HL-60/S4 treated with phorbol 12-myristate 13-acetate at 8.2 ng/mL for 4 days and 3 days (cell line): ENCODE data around the gene NRN1L.

Experiments
- in situ Hi-C: fragments of 300-500 bp; cut with MboI; formaldehyde crosslinking; loops from 2 replicates; pipeline ENCODE4 v1.15.0; 2022; ENCODE audit warnings: low sequenced_read_pairs

Gene NRN1L

DNA sequence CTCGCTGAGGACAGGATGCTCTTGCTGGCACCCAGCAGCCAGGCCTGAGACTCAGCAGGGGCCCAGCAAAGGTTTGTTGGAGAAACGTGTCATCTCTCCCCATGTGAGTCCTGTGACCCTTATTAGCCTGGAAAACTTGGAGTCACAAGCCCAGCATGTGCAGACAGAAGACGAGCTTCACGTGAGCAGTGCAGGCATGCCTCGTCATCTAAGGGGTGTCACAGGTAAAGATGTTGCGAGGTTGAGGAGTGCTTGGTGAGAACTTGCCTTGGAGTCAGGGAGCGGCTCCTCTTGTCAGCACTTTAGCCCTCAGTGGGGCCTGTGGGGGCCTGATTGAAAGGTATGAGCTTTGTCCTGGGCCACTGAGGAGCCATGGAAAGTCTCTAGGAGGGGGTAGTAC, 49.1 kb downstream of the NRN1L start:
- in situ Hi-C loops = loop anchor here (10.0 kb wide), 1 partner anchor 49 kb away; the partner anchor contains the start of gene NRN1L

- in situ Hi-C loops = loop anchor here (10.0 kb wide), 1 partner anchor 50 kb away; the partner anchor contains the start of gene NRN1L
These were observed 49.8 kb downstream of the NRN1L start for GRCh38 chr16:67934306-67935100.

DNA sequence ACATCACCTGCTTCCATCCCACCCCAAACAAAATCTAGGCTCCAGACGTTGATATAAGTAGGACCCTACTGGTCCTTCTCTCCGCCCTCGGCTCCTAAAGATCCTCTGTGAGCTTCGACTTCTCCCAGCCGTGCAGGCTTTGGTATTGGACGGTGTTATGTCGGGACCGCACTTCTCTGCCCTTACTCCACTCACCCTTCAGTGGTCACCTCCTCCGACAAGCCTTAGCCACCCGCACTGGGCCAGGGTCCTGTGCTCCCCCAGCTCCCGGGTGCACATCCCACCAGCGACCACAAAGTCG, 50.4 kb downstream of the NRN1L start:
- in situ Hi-C loops = loop anchor here (10.0 kb wide), 1 partner anchor 50 kb away; the partner anchor contains the start of gene NRN1L

- in situ Hi-C loops = loop anchor here (10.0 kb wide), 1 partner anchor 51 kb away; the partner anchor contains the start of gene NRN1L
These were observed 50.9 kb downstream of the NRN1L start for GRCh38 chr16:67935402-67936123.
